ENCODE data around the gene SUN5. TPM values are rescaled to one million over a fixed set of nuclear protein-coding genes. Genes with fewer than 3 reads are reported as not detected.

Gene SUN5
- total and polyA plus RNA-seq, 8 donors: not detected

- Histone ChIP-seq H3K4me1 (no peaks in the 10 kb centered on the region), H3K27me3 (peaks cover 0 to 47% of the 10 kb centered on the region in 2 donors), H3K4me3 (no peak overlapping the region), H3K9me3 (no peaks in the 10 kb centered on the region), H3K36me3 (no peaks in the 10 kb centered on the region), H3K27ac (no peak overlapping the region)
- intact Hi-C loops (cut with DNase I): no loop called here
- DNase-seq (no peak), ATAC-seq (no peak)
- TF ChIP-seq, protein P1, sequence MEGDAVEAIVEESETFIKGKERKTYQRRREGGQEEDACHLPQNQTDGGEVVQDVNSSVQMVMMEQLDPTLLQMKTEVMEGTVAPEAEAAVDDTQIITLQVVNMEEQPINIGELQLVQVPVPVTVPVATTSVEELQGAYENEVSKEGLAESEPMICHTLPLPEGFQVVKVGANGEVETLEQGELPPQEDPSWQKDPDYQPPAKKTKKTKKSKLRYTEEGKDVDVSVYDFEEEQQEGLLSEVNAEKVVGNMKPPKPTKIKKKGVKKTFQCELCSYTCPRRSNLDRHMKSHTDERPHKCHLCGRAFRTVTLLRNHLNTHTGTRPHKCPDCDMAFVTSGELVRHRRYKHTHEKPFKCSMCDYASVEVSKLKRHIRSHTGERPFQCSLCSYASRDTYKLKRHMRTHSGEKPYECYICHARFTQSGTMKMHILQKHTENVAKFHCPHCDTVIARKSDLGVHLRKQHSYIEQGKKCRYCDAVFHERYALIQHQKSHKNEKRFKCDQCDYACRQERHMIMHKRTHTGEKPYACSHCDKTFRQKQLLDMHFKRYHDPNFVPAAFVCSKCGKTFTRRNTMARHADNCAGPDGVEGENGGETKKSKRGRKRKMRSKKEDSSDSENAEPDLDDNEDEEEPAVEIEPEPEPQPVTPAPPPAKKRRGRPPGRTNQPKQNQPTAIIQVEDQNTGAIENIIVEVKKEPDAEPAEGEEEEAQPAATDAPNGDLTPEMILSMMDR (IDR thresholded peaks at IDR 0.05): no peak
Observed at GRCh38 chr20:33016581-33017109, 12.4 kb upstream of the SUN5 start.

DNA sequence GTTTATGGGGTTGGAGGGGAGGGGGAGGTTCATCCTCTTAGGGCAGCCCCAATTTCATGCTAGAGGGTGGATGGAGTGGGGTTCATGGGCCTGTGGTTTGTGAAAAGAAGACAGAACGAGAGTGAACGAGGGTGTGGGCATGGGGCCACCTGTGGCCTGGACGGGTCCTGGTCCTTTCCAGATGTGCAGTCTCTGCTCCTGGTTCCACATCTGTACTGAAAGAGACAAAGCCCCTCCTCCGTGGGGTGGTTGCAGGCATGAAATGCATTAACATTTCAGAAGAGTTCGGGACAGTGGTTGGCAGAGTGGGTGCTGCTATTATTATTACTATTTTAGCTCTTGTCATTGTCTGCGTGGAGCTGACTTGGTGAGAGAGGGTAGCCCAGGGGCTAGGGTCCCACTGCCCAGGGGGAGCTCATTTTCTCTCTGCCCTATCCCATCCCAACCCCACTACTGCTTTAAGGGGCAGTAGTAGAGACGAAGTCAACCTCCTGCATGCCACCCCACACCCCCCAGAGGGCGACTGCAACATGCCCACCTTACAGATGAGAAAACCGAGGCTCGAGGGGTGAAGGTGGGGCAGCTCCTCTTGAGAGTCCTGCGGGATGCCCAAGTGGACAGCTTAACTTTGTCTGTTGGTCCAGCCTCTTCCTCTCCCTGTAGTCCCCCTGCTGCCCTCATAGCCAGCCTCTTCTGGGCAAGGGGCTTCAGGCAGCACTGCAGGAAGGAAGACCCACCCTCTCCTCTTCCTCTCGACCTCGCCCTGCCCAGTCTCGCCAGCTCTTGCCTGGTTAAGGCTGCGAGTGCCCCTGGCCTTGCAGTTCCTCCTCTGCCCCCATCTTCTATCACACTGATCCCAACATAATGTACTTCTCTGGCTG is 11.7 kb upstream of the SUN5 start:
- no peak overlapping the region for H3K4me3 ChIP-seq
- no peaks in the 10 kb centered on the region for H3K36me3 ChIP-seq
- TF ChIP-seq, protein P1 (IDR thresholded peaks at IDR 0.05): no peak
- no peaks in the 10 kb centered on the region for H3K9me3 ChIP-seq
- no peaks in the 10 kb centered on the region for H3K4me1 ChIP-seq
- ATAC-seq: no peak
- intact Hi-C loops (cut with DNase I): no loop called here
- no peak overlapping the region for H3K27ac ChIP-seq
- no peak for DNase-seq
- peaks cover 0 to 51% of the 10 kb centered on the region in 2 donors for H3K27me3 ChIP-seq

GRCh38 chr20:33015114-33015484 is 10.9 kb upstream of the SUN5 start:
- ATAC-seq: no peak
- no peaks in the 10 kb centered on the region for H3K4me1 ChIP-seq
- H3K4me3 ChIP-seq: no peak overlapping the region
- H3K36me3 ChIP-seq: no peaks in the 10 kb centered on the region
- no peaks in the 10 kb centered on the region for H3K9me3 ChIP-seq
- H3K27ac ChIP-seq: no peak overlapping the region
- H3K27me3 ChIP-seq: peaks cover 0 to 55% of the 10 kb centered on the region in 2 donors
- no peak for DNase-seq
- TF ChIP-seq, protein P1 (IDR thresholded peaks at IDR 0.05): no peak
- intact Hi-C loops (cut with DNase I): no loop called here

- H3K4me3 ChIP-seq: no peak overlapping the region
- no peak for DNase-seq
- H3K27me3 ChIP-seq: peaks cover 0 to 55% of the 10 kb centered on the region in 2 donors
- H3K4me1 ChIP-seq: no peaks in the 10 kb centered on the region
- no peaks in the 10 kb centered on the region for H3K36me3 ChIP-seq
- no peak overlapping the region for H3K27ac ChIP-seq
- ATAC-seq: no peak
- no peaks in the 10 kb centered on the region for H3K9me3 ChIP-seq
- intact Hi-C loops (cut with DNase I): no loop called here
- TF ChIP-seq, protein P1 (IDR thresholded peaks at IDR 0.05): no peak
Observed at GRCh38 chr20:33014336-33015113, 10.3 kb upstream of the SUN5 start.

All from left lung (tissue), 10 donors.